Fibroblast of skin of scalp (primary cell): ENCODE data around the gene ST8SIA4.

Experiments used
- DNase-seq: peaks from one replicate; pipeline ENCODE4 v3.0.0-alpha.2; 2013

The ST8SIA4 gene

GRCh38 chr5:100779669-100780375 lies 123.3 kb downstream of the ST8SIA4 start:
- DNase-seq, result no peak

GRCh38 chr5:100777680-100778300 lies 125.3 kb downstream of the ST8SIA4 start:
- peak; percentile 86 for DNase-seq

GRCh38 chr5:100775533-100775855 lies 127.6 kb downstream of the ST8SIA4 start:
- DNase-seq, result no peak

- DNase-seq, result no peak
These were observed 130.5 kb downstream of the ST8SIA4 start for GRCh38 chr5:100772548-100772947.

GRCh38 chr5:100772006-100772405 lies 131.1 kb downstream of the ST8SIA4 start:
- no peak for DNase-seq

GRCh38 chr5:100771181-100771580 lies 131.9 kb downstream of the ST8SIA4 start:
- DNase-seq, result no peak

- DNase-seq, result no peak
These were observed 134.9 kb downstream of the ST8SIA4 start for GRCh38 chr5:100768221-100768620.

- no peak for DNase-seq
These were observed 140.1 kb downstream of the ST8SIA4 start for GRCh38 chr5:100762995-100763394.

GRCh38 chr5:100762108-100762507 lies 141.0 kb downstream of the ST8SIA4 start:
- DNase-seq, result peak; percentile 56

- DNase-seq, result peak; percentile 71
These were observed 141.9 kb downstream of the ST8SIA4 start for GRCh38 chr5:100761192-100761591.

GRCh38 chr5:100760688-100761087 lies 142.4 kb downstream of the ST8SIA4 start:
- DNase-seq, result peak; percentile 15

GRCh38 chr5:100758780-100759179 lies 144.3 kb downstream of the ST8SIA4 start:
- no peak for DNase-seq

GRCh38 chr5:100758306-100758705 lies 144.8 kb downstream of the ST8SIA4 start:
- DNase-seq, result no peak

GRCh38 chr5:100757618-100758017 lies 145.5 kb downstream of the ST8SIA4 start:
- DNase-seq, result no peak
